Pons (tissue), 1 donor: Measurements from ENCODE around the gene DHRS4.
"Not testable (repeated sequence)": the region's sequence is repeated elsewhere in the genome, so short reads cannot be mapped to it uniquely, and the experiment has no call there.

Experiments
- DNase-seq: peaks from one replicate; pipeline ENCODE4 v3.0.0-alpha.2; 2016; ENCODE audit warnings: low spot score

The DHRS4 gene

GRCh38 chr14:23984891-23985602 is 31.5 kb downstream of the DHRS4 start:
- DNase-seq, result no peak

- DNase-seq, result not testable (repeated sequence)
Observed at GRCh38 chr14:23988223-23988606, 34.6 kb downstream of the DHRS4 start.

DNA sequence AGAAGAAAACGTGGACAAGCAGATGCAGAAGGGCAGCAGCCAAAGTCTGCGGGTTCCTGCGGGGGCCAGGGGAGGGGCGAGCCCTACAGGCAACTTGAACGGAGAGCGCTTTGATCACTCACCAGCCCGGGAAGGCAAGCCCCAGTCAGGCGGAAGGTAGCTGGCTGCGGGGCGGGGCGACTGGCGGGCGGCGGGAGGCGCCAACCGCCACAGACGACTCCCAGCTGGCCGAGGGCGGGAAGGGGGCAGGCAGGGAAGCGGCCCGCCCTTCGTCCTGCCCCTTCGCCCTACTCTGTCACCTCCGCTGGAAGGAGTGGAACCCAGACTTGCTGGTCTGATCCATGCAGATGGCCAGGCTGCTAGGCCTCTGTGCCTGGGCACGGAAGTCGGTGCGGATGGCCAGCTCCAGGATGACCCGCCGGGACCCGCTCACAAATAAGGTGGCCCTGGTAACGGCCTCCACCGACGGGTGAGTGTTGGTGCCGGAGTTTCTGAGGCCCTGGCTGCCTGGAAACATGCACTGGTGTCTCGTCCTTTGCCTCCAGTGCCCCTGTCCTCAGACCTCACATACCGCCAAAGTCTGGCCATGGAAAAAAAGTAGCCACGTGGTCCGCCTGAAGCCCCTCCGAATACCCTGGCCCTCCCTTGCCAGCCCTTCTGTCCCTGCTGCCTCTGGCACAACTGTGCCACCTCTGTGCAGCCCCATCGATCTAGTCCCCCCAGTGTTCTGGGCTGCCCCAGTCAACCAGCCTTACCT is 35.2 kb downstream of the DHRS4 start, which contains the start of gene DHRS4L2:
DHRS4L2 (plus strand) TSS at position 323 of the 757 bp plus-strand sequence; CDS start at position 342, 19 bp downstream.
- peak; percentile 38 for DNase-seq

- DNase-seq, result peak; percentile 44
Observed at GRCh38 chr14:23989734-23990445, 36.3 kb downstream of the DHRS4 start.

GRCh38 chr14:23990961-23991360 is 37.4 kb downstream of the DHRS4 start:
- not testable (repeated sequence) for DNase-seq

- not testable (repeated sequence) for DNase-seq
Observed at GRCh38 chr14:23993042-23993441, 39.5 kb downstream of the DHRS4 start.

DNA sequence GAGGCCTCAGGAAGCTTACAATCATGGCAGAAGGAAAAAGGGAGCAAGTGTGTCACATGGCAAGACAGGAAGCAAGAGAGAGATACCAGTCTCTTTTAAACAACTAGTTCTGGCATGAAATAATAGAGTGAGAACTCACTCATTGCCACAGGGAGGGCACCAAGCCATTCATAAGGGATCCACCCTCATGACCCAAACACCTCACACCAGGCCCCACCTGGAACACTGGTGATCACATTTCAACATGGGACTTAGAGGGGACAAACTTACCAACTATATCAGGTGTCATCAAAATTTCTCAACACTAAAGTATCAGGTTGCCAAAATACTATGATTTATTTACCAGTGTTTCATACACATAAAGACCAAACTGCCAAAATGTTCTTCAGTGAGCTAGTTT is 42.4 kb downstream of the DHRS4 start:
- not testable (repeated sequence) for DNase-seq

GRCh38 chr14:23996825-23997224 is 43.3 kb downstream of the DHRS4 start:
- DNase-seq, result not testable (repeated sequence)

DNA sequence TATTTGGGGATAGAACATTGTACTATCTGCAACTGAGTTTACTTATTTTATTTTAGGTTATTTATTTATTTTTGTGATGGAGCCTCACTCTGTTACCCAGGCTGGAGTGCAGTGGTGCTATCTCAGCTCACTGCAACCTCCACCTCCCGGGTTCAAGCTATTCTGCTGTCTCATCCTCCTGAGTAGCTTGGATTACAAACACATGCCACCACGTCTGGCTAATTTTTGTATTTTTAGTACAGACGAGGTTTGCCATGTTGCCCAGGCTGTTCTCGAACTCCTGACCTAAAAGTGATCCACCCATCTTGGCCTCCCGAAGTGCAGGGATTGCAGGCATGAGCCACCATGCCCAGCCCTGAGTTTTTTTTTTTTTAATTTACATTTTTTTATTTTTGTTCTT is 46.1 kb downstream of the DHRS4 start:
- not testable (repeated sequence) for DNase-seq

DNA sequence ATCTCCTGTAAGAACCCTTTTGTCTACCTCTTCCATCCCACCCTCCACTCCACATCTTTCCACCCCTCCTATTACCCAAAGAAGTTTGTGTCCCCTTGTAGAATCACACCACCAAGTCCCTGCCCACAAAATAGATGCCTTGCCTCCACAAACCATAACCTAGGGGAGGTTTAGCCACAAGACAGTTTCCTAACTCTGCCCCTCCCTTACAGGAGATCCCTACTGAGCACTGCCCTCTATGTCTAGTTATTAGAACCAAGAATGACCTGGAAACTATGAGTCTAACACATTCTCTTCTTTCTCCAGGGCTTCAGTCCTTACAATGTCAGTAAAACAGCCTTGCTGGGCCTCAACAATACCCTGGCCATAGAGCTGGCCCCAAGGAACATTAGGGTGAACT is 47.5 kb downstream of the DHRS4 start:
- not testable (repeated sequence) for DNase-seq

- DNase-seq, result not testable (repeated sequence)
Observed at GRCh38 chr14:24001679-24002078, 48.1 kb downstream of the DHRS4 start.

DNA sequence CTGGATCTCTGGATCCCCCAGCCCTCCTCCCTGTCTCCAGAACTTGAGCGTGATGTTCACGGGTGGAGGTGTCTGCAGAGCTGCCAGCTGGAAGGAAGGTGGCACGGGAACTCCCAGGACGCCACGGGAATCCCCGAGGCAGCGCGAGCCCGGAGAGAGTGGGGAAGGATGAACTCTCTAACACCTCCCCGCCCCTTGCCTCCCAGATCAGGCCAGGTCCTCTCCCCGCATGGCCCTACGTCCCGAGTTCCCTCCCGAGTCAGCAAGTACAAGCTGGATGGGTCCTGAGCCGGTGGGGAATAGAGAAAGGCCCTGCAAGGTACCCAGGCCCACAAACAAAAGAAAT is 52.9 kb downstream of the DHRS4 start:
- not testable (repeated sequence) for DNase-seq

DNA sequence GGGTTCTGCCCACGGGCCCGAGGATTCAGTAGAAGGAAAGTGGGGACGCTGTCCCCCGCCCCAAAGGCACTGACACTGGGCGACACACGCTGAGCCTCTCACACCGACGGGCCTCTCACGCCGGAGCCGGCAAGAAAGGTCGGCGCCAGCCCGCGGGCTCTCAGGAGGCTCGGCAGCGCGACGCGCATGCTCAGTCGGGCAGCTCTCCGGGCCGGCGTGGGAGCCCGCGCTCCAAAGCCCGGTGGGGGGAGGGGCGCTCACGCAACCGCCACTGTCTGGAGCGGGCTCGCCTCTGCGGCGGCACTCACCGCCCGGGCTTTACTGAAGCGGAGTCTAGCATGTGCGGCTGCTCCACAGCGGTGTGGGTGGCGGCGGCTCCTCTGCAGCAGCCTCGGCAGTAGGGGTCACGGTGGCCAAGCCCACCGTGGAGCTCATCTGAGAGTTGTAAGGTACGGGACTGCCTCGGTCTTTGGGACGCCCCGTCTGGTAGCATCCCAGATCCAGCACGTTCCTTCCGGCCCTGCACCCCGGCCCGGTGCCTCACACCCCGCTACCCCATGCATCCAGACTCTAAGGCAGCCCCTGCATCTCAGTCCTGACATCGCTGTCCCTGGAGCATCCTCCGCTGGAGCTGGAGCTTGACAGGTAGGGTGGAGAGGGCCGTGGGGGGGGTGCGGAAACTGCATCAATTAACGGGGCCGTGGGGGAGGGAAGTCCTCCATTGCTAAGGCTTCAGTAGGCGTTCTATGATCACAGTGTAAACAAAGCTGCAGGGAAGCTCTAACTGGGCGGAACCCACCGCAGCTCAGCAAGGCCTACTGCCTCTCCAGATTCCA is 53.5 kb downstream of the DHRS4 start:
- not testable (repeated sequence) for DNase-seq

DNA sequence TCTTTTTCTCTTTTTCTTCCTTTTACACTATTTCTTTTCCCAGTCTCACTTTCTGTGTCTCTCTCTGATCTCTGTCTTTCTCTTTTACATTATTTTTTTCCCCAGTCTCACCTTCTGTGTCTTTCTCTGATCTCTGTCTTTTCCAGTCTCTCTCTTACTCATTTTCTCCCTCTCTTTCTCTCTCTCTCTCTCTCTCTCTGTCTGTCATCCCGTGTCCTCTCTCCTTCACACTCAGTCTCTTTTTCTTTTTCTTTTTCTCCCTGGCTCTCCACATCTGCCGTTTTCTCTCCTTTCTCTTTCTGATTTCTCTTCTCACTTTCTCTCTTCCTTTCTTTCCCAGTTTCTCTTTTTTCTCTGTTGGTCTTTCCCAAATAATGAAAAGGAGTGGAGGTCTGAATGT is 57.5 kb downstream of the DHRS4 start:
- no peak for DNase-seq

DNA sequence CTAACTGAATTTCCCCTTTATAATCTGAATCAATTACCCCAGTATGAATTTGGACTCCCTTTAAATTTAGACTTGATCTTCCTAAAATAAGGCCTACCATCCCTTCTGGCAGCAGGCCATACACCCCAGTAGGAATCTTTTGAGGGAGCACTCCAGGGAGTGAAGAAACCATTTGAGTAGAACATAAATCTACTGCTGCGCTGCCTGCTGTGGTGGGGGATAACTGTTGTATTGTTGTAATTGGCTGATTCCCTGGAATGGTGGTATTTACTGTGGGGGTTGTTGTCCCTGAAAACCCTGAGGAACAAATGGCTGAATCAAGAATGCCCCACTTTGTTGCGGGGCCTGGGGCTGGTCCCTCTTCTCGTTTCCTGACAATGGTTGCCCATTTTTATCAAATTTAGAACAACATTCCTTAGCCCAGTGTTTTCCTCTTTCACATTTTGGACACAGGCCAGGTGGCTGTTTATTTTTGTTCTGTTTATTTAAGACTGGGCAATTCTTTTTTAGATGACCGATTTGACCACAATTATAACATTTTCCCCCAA is 59.2 kb downstream of the DHRS4 start:
- DNase-seq, result not testable (repeated sequence)

GRCh38 chr14:24013654-24014514 is 60.3 kb downstream of the DHRS4 start:
- peak; percentile 89 for DNase-seq

DNA sequence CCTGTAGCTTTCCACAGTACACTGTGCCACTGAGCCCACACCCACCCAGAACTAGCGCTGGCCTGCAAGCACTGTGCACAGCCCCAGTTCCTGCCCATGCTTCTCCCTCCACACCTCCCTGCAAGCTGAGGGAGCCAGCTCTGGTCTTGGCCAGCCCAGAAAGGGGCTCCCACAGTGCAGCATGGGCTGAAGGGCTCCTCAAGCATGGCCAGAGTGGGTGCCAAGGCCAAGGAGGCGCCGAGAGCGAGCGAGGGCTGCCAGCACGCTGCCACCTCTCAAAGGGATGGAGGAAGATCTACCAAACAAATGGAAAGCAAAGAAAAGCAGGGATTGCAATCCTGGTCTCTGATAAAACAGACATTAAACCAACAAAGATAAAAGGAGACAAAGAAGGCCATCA is 62.2 kb downstream of the DHRS4 start:
- not testable (repeated sequence) for DNase-seq
